Glutamatergic neuron (in vitro differentiated cells): ENCODE measurements around the gene PLD1. TPM values are rescaled to one million over a fixed set of nuclear protein-coding genes. Genes with fewer than 3 reads are reported as not detected.

Experiments used
- DNase-seq: peaks from one replicate; pipeline ENCODE4 v3.0.0; 2022
- H3K27ac Mint-ChIP-seq: one replicate; pipeline ENCODE4 v1.8.0; 2020; ENCODE audit warnings: mild to moderate bottlenecking, mixed read lengths, inconsistent platforms; ENCODE audit not compliant: unreplicated experiment
- H3K27me3 Mint-ChIP-seq: one replicate; pipeline ENCODE4 v1.8.0; 2020; ENCODE audit warnings: mild to moderate bottlenecking, moderate library complexity, mixed read lengths, inconsistent platforms; ENCODE audit not compliant: unreplicated experiment
- H3K36me3 Mint-ChIP-seq: one replicate; pipeline ENCODE4 v1.8.0; 2020; ENCODE audit warnings: mild to moderate bottlenecking, mixed read lengths, inconsistent platforms; ENCODE audit not compliant: unreplicated experiment
- H3K4me1 Mint-ChIP-seq: one replicate; pipeline ENCODE4 v1.8.0; 2020; ENCODE audit warnings: mild to moderate bottlenecking, low read depth, mixed read lengths, inconsistent platforms; ENCODE audit not compliant: unreplicated experiment
- H3K4me3 Mint-ChIP-seq: one replicate; pipeline ENCODE4 v1.8.0; 2020; ENCODE audit warnings: mild to moderate bottlenecking, mixed read lengths, inconsistent platforms; ENCODE audit not compliant: unreplicated experiment
- H3K9me3 Mint-ChIP-seq: one replicate; pipeline ENCODE4 v1.8.0; 2020; ENCODE audit warnings: mild to moderate bottlenecking, moderate library complexity, mixed read lengths, inconsistent platforms; ENCODE audit not compliant: unreplicated experiment
- total RNA-seq: library from RNA; stranded (reverse); fragmentation: NEBNext Ultra II Directional; extraction: Animal tissue kit (Norgen Biotek cat#: 25700); gene quantifications from one replicate; pipeline ENCODE4 v1.2.1, GENCODE V29; 2021; ENCODE audit not compliant: unreplicated experiment
- TF ChIP-seq, protein P1 (sequence below): fragments of 200-600 bp; sonication (generic); IDR thresholded peaks from one replicate; pipeline ENCODE4 v1.5.0; 2021; ENCODE audit not compliant: partially characterized antibody, unreplicated experiment

Gene PLD1
- total RNA-seq, 1 donor from 2014 or later: 0.61 TPM

DNA sequence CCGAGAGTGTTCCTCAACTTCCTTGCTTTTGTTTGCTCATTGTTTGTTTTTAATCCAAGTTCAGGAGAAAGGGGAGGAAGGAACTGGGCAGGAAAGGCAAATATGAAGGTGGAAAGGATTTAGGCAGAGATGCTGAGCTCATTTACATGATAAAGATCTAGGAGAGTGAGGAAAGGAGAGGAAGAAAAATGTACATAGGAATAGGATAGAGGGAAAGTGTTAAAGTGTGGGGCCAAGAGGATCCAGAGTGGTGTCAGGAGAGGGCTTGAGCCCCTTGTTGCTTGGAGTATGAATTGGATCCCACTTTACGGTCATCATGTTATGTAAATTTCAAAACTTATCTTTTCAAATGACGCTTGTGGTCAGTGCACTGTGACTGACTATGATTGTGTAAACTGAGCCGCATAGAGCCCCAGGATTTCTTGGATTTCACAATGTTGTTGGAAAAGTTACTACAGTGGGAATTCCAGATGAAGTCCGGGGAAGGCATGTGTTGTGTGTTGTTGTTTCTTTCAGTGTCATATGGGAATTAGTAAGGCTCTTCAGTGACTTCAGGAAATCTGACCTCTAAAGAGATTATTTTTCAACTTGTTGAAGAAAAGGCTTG lies 15.0 kb upstream of the PLD1 start:
- H3K27ac Mint-ChIP-seq: no peak overlapping the region
- peaks cover 8% of the 10 kb centered on the region for H3K27me3 Mint-ChIP-seq
- peaks cover 32% of the 10 kb centered on the region for H3K4me1 Mint-ChIP-seq
- H3K4me3 Mint-ChIP-seq: no peak overlapping the region
- TF ChIP-seq, protein P1, sequence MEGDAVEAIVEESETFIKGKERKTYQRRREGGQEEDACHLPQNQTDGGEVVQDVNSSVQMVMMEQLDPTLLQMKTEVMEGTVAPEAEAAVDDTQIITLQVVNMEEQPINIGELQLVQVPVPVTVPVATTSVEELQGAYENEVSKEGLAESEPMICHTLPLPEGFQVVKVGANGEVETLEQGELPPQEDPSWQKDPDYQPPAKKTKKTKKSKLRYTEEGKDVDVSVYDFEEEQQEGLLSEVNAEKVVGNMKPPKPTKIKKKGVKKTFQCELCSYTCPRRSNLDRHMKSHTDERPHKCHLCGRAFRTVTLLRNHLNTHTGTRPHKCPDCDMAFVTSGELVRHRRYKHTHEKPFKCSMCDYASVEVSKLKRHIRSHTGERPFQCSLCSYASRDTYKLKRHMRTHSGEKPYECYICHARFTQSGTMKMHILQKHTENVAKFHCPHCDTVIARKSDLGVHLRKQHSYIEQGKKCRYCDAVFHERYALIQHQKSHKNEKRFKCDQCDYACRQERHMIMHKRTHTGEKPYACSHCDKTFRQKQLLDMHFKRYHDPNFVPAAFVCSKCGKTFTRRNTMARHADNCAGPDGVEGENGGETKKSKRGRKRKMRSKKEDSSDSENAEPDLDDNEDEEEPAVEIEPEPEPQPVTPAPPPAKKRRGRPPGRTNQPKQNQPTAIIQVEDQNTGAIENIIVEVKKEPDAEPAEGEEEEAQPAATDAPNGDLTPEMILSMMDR: no peak
- no peaks in the 10 kb centered on the region for H3K36me3 Mint-ChIP-seq
- peaks cover 10% of the 10 kb centered on the region for H3K9me3 Mint-ChIP-seq
- DNase-seq: no peak

DNA sequence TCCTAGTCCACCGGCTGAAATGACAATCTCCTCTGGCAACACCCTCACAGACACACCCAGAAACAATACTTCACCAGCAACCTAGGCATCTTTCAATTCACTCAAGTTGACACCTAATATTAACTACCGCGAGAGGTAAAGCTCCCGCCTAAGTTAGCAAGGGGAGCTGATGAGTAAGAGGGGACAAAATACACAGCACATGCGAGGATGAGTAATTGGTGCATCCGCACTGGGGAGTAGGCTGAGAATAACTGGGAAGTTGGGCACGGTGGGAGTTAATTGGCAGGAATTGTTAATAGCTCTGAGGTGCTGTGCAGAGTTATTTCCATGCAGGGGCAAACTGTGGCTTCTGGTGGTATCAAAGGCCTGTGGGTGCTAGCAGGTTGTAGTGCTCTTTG lies 14.5 kb upstream of the PLD1 start:
- peaks cover 5% of the 10 kb centered on the region for H3K9me3 Mint-ChIP-seq
- DNase-seq: no peak
- TF ChIP-seq, protein P1: no peak
- H3K27me3 Mint-ChIP-seq: peaks cover 3% of the 10 kb centered on the region
- no peak overlapping the region for H3K27ac Mint-ChIP-seq
- H3K4me1 Mint-ChIP-seq: peaks cover 30% of the 10 kb centered on the region
- no peak overlapping the region for H3K4me3 Mint-ChIP-seq
- no peaks in the 10 kb centered on the region for H3K36me3 Mint-ChIP-seq

GRCh38 chr3:171824116-171824515 lies 13.8 kb upstream of the PLD1 start:
- H3K4me1 Mint-ChIP-seq: peaks cover 24% of the 10 kb centered on the region
- H3K36me3 Mint-ChIP-seq: no peaks in the 10 kb centered on the region
- TF ChIP-seq, protein P1: no peak
- H3K27ac Mint-ChIP-seq: no peak overlapping the region
- DNase-seq: no peak
- peaks cover 2% of the 10 kb centered on the region for H3K9me3 Mint-ChIP-seq
- H3K4me3 Mint-ChIP-seq: no peak overlapping the region
- no peaks in the 10 kb centered on the region for H3K27me3 Mint-ChIP-seq

GRCh38 chr3:171822431-171823106 lies 12.3 kb upstream of the PLD1 start:
- Mint-ChIP-seq H3K9me3 (peaks cover 2% of the 10 kb centered on the region), H3K27ac (no peak overlapping the region), H3K36me3 (no peaks in the 10 kb centered on the region), H3K4me1 (peaks cover 14% of the 10 kb centered on the region), H3K27me3 (no peaks in the 10 kb centered on the region), H3K4me3 (no peak overlapping the region)
- DNase-seq: no peak
- TF ChIP-seq, protein P1: no peak

DNA sequence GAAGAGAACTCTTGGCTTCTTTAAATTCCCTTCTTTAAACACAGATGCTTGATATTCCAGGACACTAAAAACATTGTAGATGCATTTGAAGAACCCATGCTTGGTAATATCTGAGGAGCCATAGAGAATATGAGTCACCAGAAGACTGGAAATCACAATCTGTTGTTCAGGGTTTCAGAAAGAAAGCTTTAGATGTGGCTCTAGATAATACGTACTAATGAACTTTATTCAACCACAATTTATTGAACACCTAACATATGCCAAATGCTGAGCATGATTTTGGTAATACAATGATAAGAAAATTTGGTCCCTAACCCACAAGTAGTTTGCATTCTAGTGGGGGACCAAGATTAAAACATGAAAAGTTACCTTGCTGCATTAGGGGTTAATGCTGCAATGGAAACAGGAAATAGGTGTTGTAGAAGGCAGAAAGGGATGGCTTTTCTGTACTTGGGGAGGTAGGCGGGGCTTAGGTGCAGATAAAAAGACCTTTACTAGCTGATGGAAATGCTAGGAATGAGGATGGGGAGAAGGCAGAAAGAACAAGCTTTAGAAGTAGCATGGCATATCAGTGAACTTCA lies 11.6 kb upstream of the PLD1 start:
- no peak overlapping the region for H3K4me3 Mint-ChIP-seq
- no peaks in the 10 kb centered on the region for H3K36me3 Mint-ChIP-seq
- H3K27me3 Mint-ChIP-seq: no peaks in the 10 kb centered on the region
- TF ChIP-seq, protein P1: no peak
- no peak for DNase-seq
- no peak overlapping the region for H3K27ac Mint-ChIP-seq
- peaks cover 10% of the 10 kb centered on the region for H3K4me1 Mint-ChIP-seq
- peaks cover 2% of the 10 kb centered on the region for H3K9me3 Mint-ChIP-seq
